Stimulated activated naive CD8-positive, alpha-beta T cell treated with anti-CD3 and anti-CD28 coated beads, Interleukin-15, Interleukin-2, amounts not matched to agents 100 U/mL and 50 U/mL, for 24 hours (primary cell): ENCODE data around the gene SLIRP.
A peak's percentile ranks its signal among the peaks of the same experiment; 100 is the strongest.
"Not testable (repeated sequence)": the region's sequence is repeated elsewhere in the genome, so short reads cannot be mapped to it uniquely, and the experiment has no call there.

Experiments used
- ATAC-seq: fragments of 150-1000 bp; cut with Tn5 transposase; one replicate; pipeline ENCODE4 v1.10.0; 2021
- DNase-seq: peaks from one replicate; pipeline ENCODE4 v3.0.0; 2021

SLIRP gene

DNA sequence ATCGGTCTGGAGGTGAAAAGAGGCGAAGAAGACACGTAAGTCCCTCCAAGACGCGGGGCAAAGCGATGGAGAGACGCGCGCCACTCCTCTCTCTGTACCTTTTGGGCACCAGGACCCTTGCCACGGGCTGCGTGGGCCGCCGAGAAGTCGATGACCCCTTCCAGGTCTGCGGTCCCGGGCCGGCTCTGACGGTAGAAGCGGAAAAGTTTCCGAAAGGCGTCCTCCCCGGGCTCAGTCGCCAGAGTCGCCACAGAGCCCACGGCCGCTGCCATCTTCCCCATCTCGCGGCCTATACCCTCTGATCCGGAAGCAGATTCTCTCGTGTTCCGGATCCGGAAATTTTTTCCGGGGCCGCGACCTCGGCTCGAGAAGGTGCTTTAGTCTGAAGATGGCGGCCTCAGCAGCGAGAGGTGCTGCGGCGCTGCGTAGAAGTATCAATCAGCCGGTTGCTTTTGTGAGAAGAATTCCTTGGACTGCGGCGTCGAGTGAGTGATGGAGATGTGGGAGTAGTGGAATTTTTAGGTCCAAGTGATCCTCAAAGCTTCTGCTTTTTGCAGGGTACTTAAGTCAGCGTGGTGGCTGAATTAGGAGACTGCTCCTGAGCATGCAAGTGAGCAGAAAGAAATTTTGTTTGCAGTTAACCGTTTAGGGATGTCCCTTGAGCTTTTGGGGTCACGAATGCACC lies at the start of gene SLIRP, which contains the start of gene ALKBH1:
SLIRP (plus strand) TSS at position 380 of the 685 bp plus-strand sequence; CDS start at position 389, 9 bp downstream.
ALKBH1 (minus strand) TSS at position 300 of the 685 bp plus-strand sequence; CDS start at position 281, 19 bp downstream.
- ATAC-seq: peak; percentile 95
- peak; percentile 87 for DNase-seq

- no peak for ATAC-seq
- no peak for DNase-seq
Observed at GRCh38 chr14:77659831-77660230, 48.1 kb upstream of the SLIRP start.

- DNase-seq: no peak
Observed at GRCh38 chr14:77660754-77661153, 47.1 kb upstream of the SLIRP start.

GRCh38 chr14:77661562-77661961 lies 46.3 kb upstream of the SLIRP start:
- ATAC-seq, DNase-seq: not testable (repeated sequence)

More at GRCh38 chr14:77660754-77661153, 47.1 kb upstream of the SLIRP start:
- ATAC-seq: no peak

DNA sequence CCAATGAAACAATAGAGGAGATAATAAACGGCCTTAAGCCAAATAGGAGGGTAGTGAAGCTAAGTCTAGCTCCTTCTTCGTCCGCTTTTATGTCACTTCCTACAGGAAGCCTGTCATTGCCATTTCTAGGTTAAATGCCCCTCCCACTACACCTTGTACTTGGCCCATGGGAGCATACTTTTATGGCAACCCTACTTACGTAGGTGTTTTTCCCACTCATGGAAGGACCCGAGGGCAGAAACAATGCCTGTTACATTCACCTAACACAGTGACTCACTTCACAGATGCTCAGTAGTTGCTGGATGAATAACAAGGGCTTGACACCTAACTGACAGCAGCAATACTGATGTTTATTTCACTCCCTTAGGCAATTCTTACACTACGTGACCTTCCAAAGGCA lies 44.6 kb upstream of the SLIRP start:
- no peak for ATAC-seq
- no peak for DNase-seq

DNA sequence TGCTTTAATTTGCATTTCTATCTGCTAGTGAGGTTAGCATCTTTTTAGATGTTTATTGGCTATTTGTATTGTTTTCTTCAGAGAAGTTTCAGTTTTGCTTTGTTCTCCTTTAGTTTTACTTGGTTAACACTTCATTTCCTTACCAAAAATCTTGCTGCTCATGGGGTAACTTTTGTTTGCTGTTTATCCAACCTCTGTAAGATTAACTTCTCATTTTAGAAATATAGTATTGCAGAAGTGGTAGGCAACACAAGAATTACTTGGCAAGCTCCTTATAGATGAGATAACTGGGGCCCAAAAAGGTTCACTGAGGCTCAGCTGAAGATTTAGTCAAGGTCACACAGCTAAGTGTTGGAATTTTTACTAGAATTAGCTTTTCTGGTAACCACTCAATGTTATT lies 40.6 kb upstream of the SLIRP start:
- DNase-seq (no peak), ATAC-seq (no peak)

DNA sequence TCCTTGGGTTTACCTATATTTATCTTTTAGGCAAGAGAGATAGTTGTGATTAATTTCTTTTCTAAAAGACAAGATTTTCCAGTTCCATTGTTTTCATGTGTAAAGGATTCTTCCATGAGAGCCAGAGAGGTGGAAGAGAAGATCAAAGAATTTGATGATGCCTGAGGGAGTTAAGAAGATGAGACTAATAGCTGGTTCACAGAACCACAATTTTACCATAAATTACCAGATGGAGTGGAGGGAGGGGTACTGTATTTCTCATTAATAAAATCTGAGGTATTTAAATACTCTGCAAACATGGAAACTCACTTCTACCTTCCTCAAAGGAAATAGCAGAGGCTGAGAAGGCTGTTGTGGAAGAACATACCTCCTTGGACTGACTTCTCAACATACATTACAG lies 34.7 kb upstream of the SLIRP start:
- ATAC-seq (no peak), DNase-seq (no peak)

- ATAC-seq (no peak), DNase-seq (no peak)
Observed at GRCh38 chr14:77674931-77675330, 33.0 kb upstream of the SLIRP start.

GRCh38 chr14:77681196-77682157 lies 26.4 kb upstream of the SLIRP start:
- no peak for ATAC-seq
- DNase-seq: no peak

DNA sequence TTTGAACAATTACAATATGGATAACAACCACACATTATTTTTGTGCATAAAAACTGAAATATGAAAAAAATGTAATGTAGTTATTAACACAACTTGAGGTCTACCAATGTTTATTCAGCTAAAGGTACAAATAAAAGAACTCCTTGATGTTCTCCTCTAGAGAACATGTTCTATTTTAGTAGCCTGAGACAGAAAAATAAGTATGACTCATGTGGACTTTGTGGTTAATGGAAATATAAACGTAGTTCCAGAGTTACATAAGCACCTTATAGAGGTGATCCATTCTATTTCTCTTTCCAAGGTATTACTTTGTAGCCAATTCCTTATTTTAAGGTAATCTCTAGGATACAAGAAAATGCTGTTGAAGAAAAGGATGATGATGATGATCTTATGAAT lies 25.7 kb upstream of the SLIRP start:
- no peak for ATAC-seq
- DNase-seq: no peak

DNA sequence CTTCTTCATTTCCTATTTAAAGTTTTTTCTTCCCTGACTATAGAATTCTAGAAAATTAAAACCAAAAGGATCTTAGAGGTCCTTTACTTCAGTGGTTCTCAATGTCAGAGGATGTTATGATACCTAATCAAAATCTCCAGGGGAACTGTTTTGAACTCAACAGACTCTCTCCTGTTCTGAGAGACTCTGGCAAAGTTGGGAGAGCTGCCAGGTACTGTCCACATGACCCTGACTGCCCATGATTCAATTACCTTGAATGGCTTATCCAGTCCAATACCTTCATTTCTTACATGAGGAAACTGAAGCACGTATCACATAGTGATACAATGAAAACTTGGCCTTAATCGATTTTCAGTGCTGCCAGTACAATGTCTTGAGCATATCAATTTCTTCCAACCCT lies 16.6 kb upstream of the SLIRP start:
- ATAC-seq: no peak
- DNase-seq: no peak

GRCh38 chr14:77707355-77707723 lies 564 bp upstream of the SLIRP start:
- ATAC-seq (peak; percentile 6), DNase-seq (peak; percentile 14)

- DNase-seq: no peak
- ATAC-seq: no peak
Observed at GRCh38 chr14:77708749-77709148, 846 bp downstream of the SLIRP start.

- ATAC-seq (no peak), DNase-seq (no peak)
Observed at GRCh38 chr14:77709412-77709811, 1.5 kb downstream of the SLIRP start.

DNA sequence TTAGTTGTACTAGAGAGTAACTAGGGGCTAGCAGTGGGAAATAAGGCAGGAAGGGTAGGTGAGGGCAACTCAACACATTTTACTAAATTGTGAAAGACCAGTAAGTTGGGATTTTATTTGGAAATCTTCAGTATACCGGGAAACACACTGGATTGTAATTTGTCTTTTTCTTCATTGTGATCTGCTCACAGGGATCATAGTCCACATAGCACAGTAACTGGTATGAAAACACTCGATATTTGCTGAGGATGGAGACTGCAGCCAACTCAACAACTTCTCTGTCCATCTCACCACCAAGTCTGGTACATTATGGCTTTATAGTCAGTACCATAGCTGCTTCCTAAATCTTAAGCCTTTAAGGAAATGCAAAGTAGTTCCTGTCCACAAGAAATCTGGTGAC lies 2.5 kb downstream of the SLIRP start:
- DNase-seq (no peak), ATAC-seq (no peak)

DNA sequence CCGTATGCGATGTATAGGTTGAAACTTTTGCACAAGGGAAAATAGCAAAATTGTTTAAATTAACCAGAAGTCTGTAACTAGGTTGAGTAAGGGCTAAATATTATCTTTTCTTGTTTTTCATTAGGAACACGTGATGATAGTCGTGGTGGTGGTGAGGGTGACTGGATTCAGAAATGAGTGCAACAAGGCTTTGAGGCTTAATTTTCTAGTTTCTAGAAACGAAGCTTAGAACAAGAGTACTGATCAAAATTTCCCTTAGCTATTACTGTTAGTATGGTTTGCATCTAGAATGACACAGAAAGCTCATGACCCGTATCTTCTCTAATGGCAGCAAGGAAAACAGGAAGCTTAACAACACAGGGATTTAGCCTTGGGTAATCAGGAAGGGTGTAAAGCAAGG lies 7.0 kb downstream of the SLIRP start:
- DNase-seq (no peak), ATAC-seq (peak; percentile 72)

DNA sequence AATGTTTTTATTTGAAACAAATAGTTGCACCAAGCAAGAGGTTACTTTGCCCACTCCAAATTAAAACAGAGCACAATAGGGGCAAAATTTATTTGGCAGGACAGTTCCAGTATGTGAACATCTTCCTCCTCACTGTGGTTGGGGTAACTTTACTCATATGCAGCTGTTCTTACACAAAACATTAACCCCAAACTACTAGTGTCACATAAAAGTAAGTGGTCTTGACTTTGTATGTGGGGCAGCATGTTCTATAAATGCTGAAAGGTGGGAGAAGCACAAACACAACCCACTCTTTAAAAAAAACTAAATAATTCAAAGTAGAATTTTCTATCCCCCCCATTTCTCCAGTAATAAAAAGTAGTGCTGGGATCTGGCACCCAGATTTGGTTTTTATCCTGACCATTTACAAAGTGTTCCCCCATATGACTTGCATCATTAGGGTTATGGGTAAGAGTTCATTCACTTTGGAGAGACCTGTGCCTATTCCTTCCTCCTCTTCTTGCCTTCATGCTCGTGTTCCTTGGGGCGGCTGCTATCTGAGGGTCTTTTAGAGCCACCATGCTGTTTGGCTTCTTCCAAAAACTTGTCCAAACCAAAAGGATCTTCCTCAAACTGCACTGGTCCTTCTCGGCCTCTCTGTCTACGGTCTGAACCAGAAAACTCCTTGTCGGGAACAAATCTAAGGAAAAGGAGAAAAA lies 9.9 kb downstream of the SLIRP start:
- ATAC-seq (no peak), DNase-seq (no peak)

DNA sequence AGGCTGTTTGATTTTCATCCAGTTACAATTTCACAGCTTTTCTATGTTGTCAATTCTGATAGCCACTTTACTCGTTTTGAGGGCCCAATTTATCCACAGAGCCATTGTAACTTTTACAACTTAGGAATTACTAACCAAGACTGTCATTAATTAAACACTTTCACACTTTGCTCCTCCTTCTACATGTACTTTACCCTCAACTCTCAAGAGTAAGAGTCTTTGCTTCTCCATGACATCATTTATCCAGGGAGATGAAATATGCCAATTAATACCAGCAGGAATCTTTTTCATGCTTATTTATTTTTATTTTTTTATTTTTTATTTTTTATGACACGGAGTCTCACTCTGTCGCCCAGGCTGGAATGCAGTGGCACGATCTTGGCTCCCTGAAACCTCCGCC lies 13.5 kb downstream of the SLIRP start:
- no peak for DNase-seq
- ATAC-seq: no peak

- no peak for ATAC-seq
Observed at GRCh38 chr14:77722301-77722700, 14.4 kb downstream of the SLIRP start.

GRCh38 chr14:77730976-77731497 lies 23.1 kb downstream of the SLIRP start:
- no peak for ATAC-seq
- DNase-seq: no peak

More at GRCh38 chr14:77722301-77722700, 14.4 kb downstream of the SLIRP start:
- no peak for DNase-seq

- ATAC-seq (peak; percentile 75), DNase-seq (no peak)
Observed at GRCh38 chr14:77738559-77739250, 30.8 kb downstream of the SLIRP start.

DNA sequence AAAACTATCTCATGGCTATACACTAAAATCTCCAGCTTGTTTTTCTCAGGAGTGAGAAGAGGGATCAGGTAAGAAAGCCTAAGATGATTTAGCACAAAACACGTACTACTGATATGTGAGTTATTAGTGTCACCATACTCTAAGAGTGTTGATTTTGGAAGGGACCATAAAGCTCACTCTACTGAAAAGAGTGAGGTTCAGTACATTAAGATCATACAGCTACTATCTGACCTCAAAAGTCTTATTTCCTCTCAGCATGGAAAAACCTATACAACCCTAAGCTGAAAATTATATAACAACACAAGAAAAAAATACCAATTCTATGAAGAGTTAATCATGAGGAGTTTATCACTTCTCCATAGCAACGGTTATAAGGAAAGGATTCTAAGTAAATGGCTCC lies 33.5 kb downstream of the SLIRP start:
- ATAC-seq (peak; percentile 44), DNase-seq (no peak)
